ENCODE results near the gene ITPKC.
A peak's percentile ranks its signal among the peaks of the same experiment; 100 is the strongest.

The ITPKC gene

GRCh38 chr19:40716482-40717324 lies at the start of gene ITPKC, which contains the start of gene COQ8B:
Gene ITPKC (plus strand): TSS chr19:40717112. CDS start chr19:40717136, 24 bp downstream.
Gene COQ8B (minus strand): TSS chr19:40716886. CDS start chr19:40714632, 2,254 bp downstream.
- DNase-seq (ENCODE audit: low read depth), result peak; percentile 100

DNA sequence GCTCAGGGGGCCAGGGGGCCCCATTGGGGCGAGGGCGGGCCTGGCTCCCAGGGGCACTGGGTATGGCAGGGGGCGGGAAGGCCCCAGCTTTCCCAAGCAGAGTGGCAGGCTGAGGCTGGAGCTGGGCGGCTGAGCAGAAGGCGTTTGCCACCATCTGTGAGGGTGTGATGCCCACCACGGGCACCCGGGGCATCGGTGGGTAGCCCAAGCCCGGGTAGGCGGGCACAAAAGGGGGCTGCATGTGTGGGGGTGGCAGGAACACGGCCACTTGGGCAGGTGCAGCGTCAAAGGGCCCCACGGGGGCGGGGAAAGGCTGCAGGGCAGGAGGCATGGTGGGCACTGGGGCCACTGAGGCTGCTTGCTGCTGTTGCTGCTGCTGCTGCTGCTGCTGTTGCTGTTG lies 49.3 kb upstream of the ITPKC start:
- no peak for DNase-seq (ENCODE audit: low read depth)

- DNase-seq (ENCODE audit: low read depth), result no peak
Observed at GRCh38 chr19:40668991-40669614, 47.8 kb upstream of the ITPKC start.

- no peak for DNase-seq (ENCODE audit: low read depth)
Observed at GRCh38 chr19:40671404-40671803, 45.5 kb upstream of the ITPKC start.

GRCh38 chr19:40672038-40672437 lies 44.9 kb upstream of the ITPKC start:
- no peak for DNase-seq (ENCODE audit: low read depth)

DNA sequence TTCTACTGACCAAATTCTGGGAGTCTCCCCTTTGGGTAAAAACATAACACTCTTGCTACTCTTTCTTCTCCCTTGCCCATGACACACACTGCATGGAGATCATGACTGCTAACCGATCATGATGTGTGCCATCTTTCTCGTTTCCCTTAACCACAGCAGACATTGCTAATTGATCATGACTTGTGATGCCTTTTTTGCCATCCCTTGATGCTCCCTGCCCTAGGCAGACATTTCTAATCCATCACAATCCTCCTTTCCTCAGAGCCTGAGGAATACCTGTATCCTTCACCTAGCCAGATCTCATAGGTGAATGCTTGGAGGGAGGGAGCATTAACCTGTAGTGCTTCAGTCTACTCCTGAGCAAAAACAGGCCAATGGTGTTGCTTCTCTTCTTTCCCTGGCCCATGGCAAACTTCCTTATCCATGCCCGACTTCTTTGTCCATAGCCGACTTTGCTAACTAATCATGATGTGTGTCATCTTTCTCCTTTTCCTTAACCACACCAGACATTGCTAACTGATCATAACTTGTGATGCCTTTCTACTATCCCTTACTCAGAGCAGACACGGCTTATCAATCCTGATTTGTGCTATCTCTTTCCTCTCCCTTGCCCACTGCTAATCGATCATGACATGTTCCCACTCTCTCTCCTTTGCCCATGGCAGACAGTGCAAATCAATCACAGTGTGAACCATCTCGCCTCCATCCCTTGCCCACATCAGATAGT lies 44.2 kb upstream of the ITPKC start:
- no peak for DNase-seq (ENCODE audit: low read depth)

- no peak for DNase-seq (ENCODE audit: low read depth)
Observed at GRCh38 chr19:40673397-40673796, 43.5 kb upstream of the ITPKC start.

DNA sequence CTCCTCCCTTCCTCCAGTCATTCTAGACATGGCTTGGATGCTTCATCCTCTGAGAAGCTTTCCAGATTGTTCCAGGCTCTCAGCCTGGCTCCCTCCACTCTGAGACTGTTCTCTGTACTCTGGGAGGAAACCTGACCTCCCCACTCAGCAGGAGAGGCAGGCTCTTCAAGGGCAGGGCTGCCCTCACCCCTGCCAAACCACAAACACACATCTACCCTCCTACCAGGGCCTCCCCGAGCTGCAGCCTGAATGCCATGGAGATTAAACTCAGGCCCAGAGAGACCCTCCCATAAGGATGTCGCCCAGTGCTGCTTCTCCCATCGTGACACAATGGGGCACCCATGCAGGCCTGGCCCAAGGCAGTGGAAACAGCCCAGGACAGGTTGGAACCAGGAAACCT lies 42.6 kb upstream of the ITPKC start:
- no peak for DNase-seq (ENCODE audit: low read depth)

GRCh38 chr19:40677156-40677555 lies 39.8 kb upstream of the ITPKC start:
- DNase-seq (ENCODE audit: low read depth), result no peak

DNA sequence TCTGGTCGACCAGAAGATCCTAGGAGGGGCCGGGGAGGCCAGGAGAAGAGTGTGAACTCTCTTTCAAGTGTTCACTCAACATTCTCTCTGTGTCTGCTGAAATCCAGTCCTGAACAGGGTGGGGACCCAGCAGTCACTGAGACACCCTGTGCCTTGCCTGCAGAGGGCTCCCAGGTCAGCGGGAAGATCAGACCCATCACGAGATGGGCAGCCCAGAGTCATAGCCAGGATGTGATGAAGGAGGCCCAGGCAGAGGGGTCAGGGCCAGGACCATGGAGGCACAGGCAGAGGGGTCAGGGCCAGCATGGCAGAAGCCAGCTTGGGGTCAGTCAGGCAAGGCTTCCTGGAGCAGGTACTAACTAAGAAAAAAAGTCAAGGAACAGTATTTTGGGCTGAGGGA lies 35.9 kb upstream of the ITPKC start:
- no peak for DNase-seq (ENCODE audit: low read depth)

DNA sequence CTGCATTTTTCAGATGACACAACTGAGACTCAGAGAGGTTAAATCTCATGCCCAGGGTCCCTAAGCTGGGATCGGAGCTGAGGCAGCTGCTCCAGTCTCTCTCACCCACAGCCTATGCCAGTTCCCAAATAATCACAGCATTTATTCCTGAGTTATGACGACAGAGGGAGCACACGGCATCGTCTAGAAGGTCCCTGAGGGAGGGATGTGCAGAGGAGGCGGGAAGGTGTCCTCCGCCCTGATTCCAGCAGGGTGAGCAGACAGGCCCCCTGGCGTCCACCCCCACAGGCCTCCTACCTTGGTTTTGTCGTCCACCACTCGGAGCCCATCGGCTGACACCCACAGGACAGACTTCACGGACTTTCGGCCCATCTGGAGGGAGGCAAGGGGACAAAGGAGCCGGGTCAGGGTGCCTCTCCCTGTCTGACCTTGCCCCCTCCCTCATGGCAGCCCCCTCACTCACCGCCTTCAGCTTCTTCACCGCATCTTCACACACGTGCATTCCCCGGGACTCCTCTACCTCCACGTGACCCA lies 34.4 kb upstream of the ITPKC start:
- DNase-seq (ENCODE audit: low read depth), result no peak

- no peak for DNase-seq (ENCODE audit: low read depth)
Observed at GRCh38 chr19:40683437-40683836, 33.5 kb upstream of the ITPKC start.

DNA sequence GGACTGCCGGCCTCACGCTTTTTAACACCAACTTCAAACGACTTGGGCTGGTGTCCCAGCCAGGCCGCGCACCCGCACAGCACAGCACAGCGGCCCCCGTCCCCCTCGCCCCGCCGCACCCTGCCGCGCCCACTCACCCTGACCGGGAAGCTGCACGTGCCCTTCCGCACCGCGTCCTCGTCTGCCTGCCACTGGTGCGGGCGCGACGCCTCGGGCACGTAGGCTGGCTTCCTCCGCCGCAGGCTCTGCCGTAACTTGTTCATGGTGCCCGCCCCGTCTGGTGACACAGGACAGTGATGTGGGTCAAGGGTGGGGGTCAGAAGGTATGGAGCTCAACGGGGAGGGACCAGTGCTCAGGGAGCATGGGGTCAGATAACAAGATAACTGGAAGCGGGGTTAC lies 32.6 kb upstream of the ITPKC start:
- no peak for DNase-seq (ENCODE audit: low read depth)

- no peak for DNase-seq (ENCODE audit: low read depth)
Observed at GRCh38 chr19:40685016-40685526, 31.8 kb upstream of the ITPKC start.

- no peak for DNase-seq (ENCODE audit: low read depth)
Observed at GRCh38 chr19:40685563-40685962, 31.3 kb upstream of the ITPKC start.

DNA sequence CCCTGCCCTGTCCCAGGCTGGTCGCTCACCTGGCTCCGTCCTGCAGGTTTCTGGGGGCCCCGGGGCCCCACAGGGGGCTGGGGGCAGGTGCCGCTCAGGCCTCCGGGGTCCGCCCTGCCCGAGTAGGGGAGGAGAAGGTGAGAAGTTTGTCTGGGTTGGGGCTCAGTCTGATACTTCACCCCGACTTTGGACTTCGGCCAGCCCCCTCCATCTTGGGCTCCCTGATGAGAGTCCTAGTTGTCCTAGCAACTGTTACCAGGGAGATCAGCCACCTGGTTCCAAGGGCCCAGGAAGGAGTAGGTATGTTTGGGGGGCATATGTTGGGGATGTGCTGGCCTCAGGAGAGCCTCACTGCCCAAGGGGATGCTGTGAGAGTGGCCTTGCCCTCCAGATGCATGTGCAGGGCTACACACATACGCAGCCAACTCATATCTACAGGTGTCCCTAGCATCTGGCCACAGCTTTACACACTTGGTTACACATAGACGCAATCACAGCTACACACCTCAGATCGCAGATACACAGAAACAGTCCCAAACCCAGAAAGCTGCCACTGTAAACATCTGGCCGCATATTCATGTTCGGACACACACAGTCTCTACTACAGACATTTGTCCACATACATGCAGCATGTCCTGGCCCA lies 29.9 kb upstream of the ITPKC start:
- no peak for DNase-seq (ENCODE audit: low read depth)

DNA sequence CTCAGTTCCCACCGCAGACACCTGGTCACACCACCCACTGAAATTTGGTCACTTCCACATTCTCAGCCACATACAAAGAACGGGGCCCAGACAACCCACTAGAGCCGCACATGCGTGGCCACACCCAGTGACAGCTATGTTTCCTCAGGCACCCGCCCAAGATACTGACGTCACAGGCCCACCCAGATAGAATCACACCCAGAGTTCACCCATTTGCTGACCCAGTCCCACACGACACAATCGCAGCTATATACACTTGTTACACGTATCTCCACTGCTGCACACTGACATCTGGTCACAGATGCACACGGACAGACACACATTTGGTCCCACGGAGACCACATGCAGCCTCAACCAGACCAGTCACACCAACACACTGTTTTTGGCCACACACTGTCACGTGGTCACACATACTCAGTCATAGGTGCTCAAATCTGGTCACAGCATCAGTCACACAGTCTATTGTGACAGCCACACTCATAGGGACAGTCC lies 29.3 kb upstream of the ITPKC start:
- no peak for DNase-seq (ENCODE audit: low read depth)

DNA sequence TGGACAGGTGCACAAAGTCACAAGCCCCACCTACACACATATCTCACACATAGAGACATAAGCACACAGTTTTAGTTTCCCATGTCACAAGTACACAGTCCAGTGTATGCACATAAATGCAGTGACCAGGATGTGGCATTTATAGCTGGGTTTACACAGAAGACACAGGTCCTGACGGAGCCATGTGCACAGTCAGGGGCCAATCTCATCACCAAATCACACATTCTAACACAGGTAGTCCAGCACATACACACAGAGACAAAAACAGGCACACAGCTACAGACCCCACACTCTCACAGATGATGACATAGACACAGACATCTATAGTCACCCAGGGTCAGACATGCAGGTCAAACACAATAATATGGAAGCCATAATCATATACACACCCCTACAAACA lies 28.6 kb upstream of the ITPKC start:
- DNase-seq (ENCODE audit: low read depth), result no peak

- DNase-seq (ENCODE audit: low read depth), result no peak
Observed at GRCh38 chr19:40688987-40689338, 27.9 kb upstream of the ITPKC start.

DNA sequence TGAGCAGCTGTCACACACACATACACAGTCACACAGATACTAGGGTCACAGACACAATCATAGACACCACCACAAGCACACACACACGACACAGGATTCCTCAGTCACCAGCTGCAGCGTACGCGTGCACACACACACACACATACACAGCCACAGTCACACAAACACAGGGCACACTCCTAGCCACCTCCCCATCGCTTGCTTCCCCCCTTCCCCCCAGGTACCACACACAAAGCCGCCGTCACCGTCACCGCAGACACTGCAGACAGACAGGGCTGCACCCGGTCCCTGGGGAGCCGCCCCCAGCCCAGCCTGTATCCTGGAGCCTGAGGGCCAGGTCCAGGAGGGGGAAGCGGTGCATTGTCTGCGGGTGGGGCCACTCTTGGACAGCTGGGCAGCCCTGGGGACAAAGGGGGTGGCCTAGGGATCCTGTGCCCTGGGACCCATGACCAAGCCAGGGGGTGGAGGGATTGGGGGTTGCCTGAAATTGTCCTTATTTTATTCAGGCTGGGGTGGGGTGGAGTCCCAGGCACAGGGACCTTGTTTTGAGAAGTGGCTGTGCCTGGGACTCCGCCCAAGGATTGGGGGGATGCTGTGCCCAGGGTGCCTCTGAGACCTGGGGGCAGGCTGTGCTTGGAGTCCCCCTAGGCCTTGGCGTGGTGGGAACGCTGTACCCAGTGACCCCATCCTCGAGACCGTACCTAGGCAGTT lies 27.4 kb upstream of the ITPKC start:
- no peak for DNase-seq (ENCODE audit: low read depth)

GRCh38 chr19:40690050-40690692 lies 26.7 kb upstream of the ITPKC start, which contains the start of gene NUMBL:
Gene NUMBL (minus strand): TSS chr19:40690651. CDS start chr19:40690483, 168 bp downstream.
- DNase-seq (ENCODE audit: low read depth), result no peak
